ENCODE data around the gene HDAC4. TPM values are rescaled to one million over a fixed set of nuclear protein-coding genes. Genes with fewer than 3 reads are reported as not detected.
A peak's percentile ranks its signal among the peaks of the same experiment; 100 is the strongest.

The HDAC4 gene
- total RNA-seq, 1 experiment from 2014 or later: 61.5 TPM

GRCh38 chr2:239249776-239250175 is 151.0 kb downstream of the HDAC4 start:
- no TSS peak for BruUV-seq (replicated peaks)
- CTCF ChIA-PET: no interaction called here
- Histone ChIP-seq H3K9me2 (ENCODE audit: insufficient read depth) (no peaks in the 10 kb centered on the region), H3K27me3 (ENCODE audit: insufficient read depth, low read depth) (no peaks in the 10 kb centered on the region), H3K4me3 (no peak overlapping the region), H2AFZ (no peak overlapping the region), H4K20me1 (ENCODE audit: insufficient read depth) (no peaks in the 10 kb centered on the region), H3K9me3 (ENCODE audit: insufficient read depth, low read depth) (no peaks in the 10 kb centered on the region), H3K36me3 (ENCODE audit: low read depth) (no peaks in the 10 kb centered on the region), H3K27ac (no peak overlapping the region), H3K79me2 (ENCODE audit: low read depth) (peaks cover 24% of the 10 kb centered on the region), H3F3A (ENCODE audit: insufficient read depth, low read depth) (peaks cover 51% of the 10 kb centered on the region), H3K4me2 (no peak overlapping the region), H3K4me1 (replicated peaks; ENCODE audit: insufficient read depth) (peaks cover 44% of the 10 kb centered on the region)
- TF ChIP-seq EZH2 (IDR thresholded peaks at IDR 0.05; ENCODE audit: low read depth): no peak
- TF ChIP-seq, protein P1, sequence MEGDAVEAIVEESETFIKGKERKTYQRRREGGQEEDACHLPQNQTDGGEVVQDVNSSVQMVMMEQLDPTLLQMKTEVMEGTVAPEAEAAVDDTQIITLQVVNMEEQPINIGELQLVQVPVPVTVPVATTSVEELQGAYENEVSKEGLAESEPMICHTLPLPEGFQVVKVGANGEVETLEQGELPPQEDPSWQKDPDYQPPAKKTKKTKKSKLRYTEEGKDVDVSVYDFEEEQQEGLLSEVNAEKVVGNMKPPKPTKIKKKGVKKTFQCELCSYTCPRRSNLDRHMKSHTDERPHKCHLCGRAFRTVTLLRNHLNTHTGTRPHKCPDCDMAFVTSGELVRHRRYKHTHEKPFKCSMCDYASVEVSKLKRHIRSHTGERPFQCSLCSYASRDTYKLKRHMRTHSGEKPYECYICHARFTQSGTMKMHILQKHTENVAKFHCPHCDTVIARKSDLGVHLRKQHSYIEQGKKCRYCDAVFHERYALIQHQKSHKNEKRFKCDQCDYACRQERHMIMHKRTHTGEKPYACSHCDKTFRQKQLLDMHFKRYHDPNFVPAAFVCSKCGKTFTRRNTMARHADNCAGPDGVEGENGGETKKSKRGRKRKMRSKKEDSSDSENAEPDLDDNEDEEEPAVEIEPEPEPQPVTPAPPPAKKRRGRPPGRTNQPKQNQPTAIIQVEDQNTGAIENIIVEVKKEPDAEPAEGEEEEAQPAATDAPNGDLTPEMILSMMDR (conservative IDR thresholded peaks at IDR 0.05): no peak
- POLR2A ChIA-PET (ENCODE audit: unreplicated experiment): interaction anchor here (0.5 kb wide), 1 partner anchor 37 kb away, joined by 6 read pairs; no protein-coding TSS in a partner anchor
- DNase-seq: no peak
- intact Hi-C loops (cut with micrococcal nuclease; ENCODE audit: unreplicated experiment): no loop called here

GRCh38 chr2:239249048-239249447 is 151.8 kb downstream of the HDAC4 start:
- H3K9me3 ChIP-seq (ENCODE audit: insufficient read depth, low read depth): no peaks in the 10 kb centered on the region
- DNase-seq: no peak
- H3F3A ChIP-seq (ENCODE audit: insufficient read depth, low read depth): peaks cover 52% of the 10 kb centered on the region
- TF ChIP-seq, protein P1 (conservative IDR thresholded peaks at IDR 0.05): no peak
- TF ChIP-seq EZH2 (IDR thresholded peaks at IDR 0.05; ENCODE audit: low read depth): no peak
- peak overlapping the region; percentile 81 for H3K4me2 ChIP-seq
- ChIA-PET CTCF (no interaction called here), POLR2A (ENCODE audit: unreplicated experiment) (interaction anchor here (0.5 to 0.7 kb wide), 2 partner anchors 36 to 390 kb away, joined by 6 to 9 read pairs; no protein-coding TSS in a partner anchor)
- peaks cover 31% of the 10 kb centered on the region for H3K79me2 ChIP-seq (ENCODE audit: low read depth)
- peak overlapping the region; percentile 95 for H3K27ac ChIP-seq
- no peaks in the 10 kb centered on the region for H4K20me1 ChIP-seq (ENCODE audit: insufficient read depth)
- intact Hi-C loops (cut with micrococcal nuclease; ENCODE audit: unreplicated experiment): no loop called here
- H3K4me1 ChIP-seq (replicated peaks; ENCODE audit: insufficient read depth): peaks cover 46% of the 10 kb centered on the region
- BruUV-seq (replicated peaks): no TSS peak
- no peaks in the 10 kb centered on the region for H3K27me3 ChIP-seq (ENCODE audit: insufficient read depth, low read depth)
- no peaks in the 10 kb centered on the region for H3K9me2 ChIP-seq (ENCODE audit: insufficient read depth)
- no peak overlapping the region for H3K4me3 ChIP-seq
- H2AFZ ChIP-seq: no peak overlapping the region
- H3K36me3 ChIP-seq (ENCODE audit: low read depth): no peaks in the 10 kb centered on the region

DNA sequence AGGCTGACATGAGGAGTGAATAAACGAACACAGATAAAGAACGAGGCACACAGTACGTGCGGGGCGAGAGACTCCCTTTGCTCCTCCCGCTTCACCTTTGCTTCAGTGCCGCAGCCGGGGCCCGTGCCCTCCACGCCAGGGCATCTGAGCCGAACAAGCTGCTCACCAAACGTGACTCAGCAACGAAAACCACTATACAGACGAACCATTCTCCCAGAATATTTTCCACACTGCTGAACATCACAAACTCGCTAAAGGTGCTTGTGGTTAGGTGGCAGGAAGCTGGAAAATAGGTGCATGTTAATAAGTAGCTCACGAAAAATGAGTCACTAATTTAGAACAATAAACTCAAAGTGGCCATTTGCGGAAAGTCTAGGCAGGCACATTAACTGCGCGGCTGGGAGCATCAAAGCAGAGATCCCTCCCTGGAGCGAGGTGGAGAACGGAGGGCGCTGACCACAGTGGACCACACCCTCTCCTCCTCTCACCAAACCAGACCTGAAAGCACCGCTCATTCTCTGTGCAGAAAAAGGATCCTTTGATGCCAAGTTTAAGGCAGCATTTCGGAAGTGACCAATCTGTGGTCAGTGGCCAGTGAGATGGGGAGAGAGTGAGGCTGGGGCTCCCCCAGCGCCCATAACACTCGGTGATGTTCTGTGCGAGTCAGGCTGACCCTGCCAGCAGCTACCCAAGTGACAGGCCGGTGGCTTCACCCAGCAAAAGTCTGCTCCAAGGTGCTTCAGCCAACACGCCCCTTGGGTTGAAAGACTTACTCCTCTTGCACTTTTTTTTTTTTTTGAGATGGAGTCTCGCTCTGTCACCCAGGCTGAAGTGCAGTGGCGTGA is 153.2 kb downstream of the HDAC4 start:
- peak; percentile 86 to 99 for DNase-seq
- Histone ChIP-seq H3K9me3 (ENCODE audit: insufficient read depth, low read depth) (no peaks in the 10 kb centered on the region), H3K4me3 (peak overlapping the region; percentile 47; the same call in 1 of the 2 replicates), H3K4me2 (peak overlapping the region; percentile 81), H3F3A (ENCODE audit: insufficient read depth, low read depth) (peaks cover 55% of the 10 kb centered on the region), H3K27ac (peak overlapping the region; percentile 95), H3K79me2 (ENCODE audit: low read depth) (peaks cover 35% of the 10 kb centered on the region), H3K9me2 (ENCODE audit: insufficient read depth) (no peaks in the 10 kb centered on the region), H3K4me1 (replicated peaks; ENCODE audit: insufficient read depth) (peaks cover 46% of the 10 kb centered on the region), H3K36me3 (ENCODE audit: low read depth) (no peaks in the 10 kb centered on the region), H4K20me1 (ENCODE audit: insufficient read depth) (no peaks in the 10 kb centered on the region), H3K27me3 (ENCODE audit: insufficient read depth, low read depth) (no peaks in the 10 kb centered on the region), H2AFZ (peak overlapping the region; percentile 56; the same call in 1 of the 2 replicates)
- intact Hi-C loops (cut with micrococcal nuclease; ENCODE audit: unreplicated experiment): loop anchor here (1.0 to 2.0 kb wide), 3 partner anchors 10 to 153 kb away; partner anchors contain the start of gene HDAC4
- ChIA-PET POLR2A (ENCODE audit: unreplicated experiment) (interaction anchor here (0.6 kb wide), 1 partner anchor 141 kb away, joined by 6 read pairs; no protein-coding TSS in a partner anchor), CTCF (interaction anchor here (0.7 to 1.5 kb wide), 3 partner anchors 21 to 32 kb away, joined by 3 to 4 read pairs (median 3); no protein-coding TSS in a partner anchor)
- TF ChIP-seq, protein P1 (conservative IDR thresholded peaks at IDR 0.05): no peak
- TF ChIP-seq EZH2 (IDR thresholded peaks at IDR 0.05; ENCODE audit: low read depth): no peak
- TSS peak; percentile 67 for BruUV-seq (replicated peaks)
